Measurements from ENCODE around the gene MRAP.

Gene MRAP

DNA sequence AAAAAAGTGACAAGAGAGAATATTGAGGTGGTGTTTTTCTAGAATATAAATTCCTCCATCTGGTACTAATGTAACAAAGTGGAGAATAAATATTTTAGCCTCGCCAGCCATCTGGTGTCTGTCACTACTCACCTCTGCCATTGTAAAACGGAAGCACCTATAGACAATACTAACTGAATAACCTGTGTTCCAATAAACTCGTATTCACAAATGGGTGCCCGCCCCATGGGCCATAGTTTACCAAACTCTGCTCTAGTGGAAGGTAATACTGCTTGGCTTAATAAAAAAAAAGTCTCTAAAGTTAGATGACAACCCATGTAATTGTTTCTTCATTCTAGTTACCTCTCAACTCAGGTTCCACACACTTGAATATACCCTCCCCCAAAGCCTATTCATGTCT lies 27.9 kb upstream of the MRAP start:
- no peaks in the 10 kb centered on the region for H4K20me1 ChIP-seq (ENCODE audit: control insufficient read depth, insufficient read depth, low read depth, low read length)
- H3K27me3 ChIP-seq (ENCODE audit: control insufficient read depth, low read length), result no peaks in the 10 kb centered on the region
- no peaks in the 10 kb centered on the region; the same call in 1 of the 2 replicates for H3F3A ChIP-seq (ENCODE audit: control insufficient read depth, insufficient read depth)
- no peaks in the 10 kb centered on the region for H3K4me1 ChIP-seq (ENCODE audit: control insufficient read depth, low read length)
- peaks cover 78% of the 10 kb centered on the region for H3K36me3 ChIP-seq (ENCODE audit: control insufficient read depth, low read length)
- H3K9me3 ChIP-seq (ENCODE audit: control insufficient read depth, insufficient read depth, low read length), result no peaks in the 10 kb centered on the region
- TF ChIP-seq, protein P1, sequence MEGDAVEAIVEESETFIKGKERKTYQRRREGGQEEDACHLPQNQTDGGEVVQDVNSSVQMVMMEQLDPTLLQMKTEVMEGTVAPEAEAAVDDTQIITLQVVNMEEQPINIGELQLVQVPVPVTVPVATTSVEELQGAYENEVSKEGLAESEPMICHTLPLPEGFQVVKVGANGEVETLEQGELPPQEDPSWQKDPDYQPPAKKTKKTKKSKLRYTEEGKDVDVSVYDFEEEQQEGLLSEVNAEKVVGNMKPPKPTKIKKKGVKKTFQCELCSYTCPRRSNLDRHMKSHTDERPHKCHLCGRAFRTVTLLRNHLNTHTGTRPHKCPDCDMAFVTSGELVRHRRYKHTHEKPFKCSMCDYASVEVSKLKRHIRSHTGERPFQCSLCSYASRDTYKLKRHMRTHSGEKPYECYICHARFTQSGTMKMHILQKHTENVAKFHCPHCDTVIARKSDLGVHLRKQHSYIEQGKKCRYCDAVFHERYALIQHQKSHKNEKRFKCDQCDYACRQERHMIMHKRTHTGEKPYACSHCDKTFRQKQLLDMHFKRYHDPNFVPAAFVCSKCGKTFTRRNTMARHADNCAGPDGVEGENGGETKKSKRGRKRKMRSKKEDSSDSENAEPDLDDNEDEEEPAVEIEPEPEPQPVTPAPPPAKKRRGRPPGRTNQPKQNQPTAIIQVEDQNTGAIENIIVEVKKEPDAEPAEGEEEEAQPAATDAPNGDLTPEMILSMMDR (IDR thresholded peaks at IDR 0.05; ENCODE audit: low read depth, low read length, poor library complexity, severe bottlenecking), result no peak
- no peak for TF ChIP-seq EZH2phosphoT487 (IDR thresholded peaks at IDR 0.05; ENCODE audit: borderline replicate concordance, low read length)
- H3K27ac ChIP-seq (ENCODE audit: low read depth, low read length), result no peak overlapping the region
- H3K79me2 ChIP-seq (ENCODE audit: control insufficient read depth, low read length), result peaks cover 24% of the 10 kb centered on the region
- no peak overlapping the region for H3K4me3 ChIP-seq (ENCODE audit: low read length)
- H3K4me2 ChIP-seq (ENCODE audit: low read length), result no peak overlapping the region
- H3K9me2 ChIP-seq (replicated peaks; ENCODE audit: control insufficient read depth, low read length), result no peaks in the 10 kb centered on the region

GRCh38 chr21:32276671-32277070 lies 22.0 kb upstream of the MRAP start:
- H4K20me1 ChIP-seq (ENCODE audit: control insufficient read depth, insufficient read depth, low read depth, low read length), result no peaks in the 10 kb centered on the region
- no peaks in the 10 kb centered on the region for H3K9me3 ChIP-seq (ENCODE audit: control insufficient read depth, insufficient read depth, low read length)
- no peak overlapping the region for H3K4me3 ChIP-seq (ENCODE audit: low read length)
- peaks cover 56% of the 10 kb centered on the region for H3K79me2 ChIP-seq (ENCODE audit: control insufficient read depth, low read length)
- H3K4me2 ChIP-seq (ENCODE audit: low read length), result no peak overlapping the region
- H3K9me2 ChIP-seq (replicated peaks; ENCODE audit: control insufficient read depth, low read length), result no peaks in the 10 kb centered on the region
- no peak for TF ChIP-seq EZH2phosphoT487 (IDR thresholded peaks at IDR 0.05; ENCODE audit: borderline replicate concordance, low read length)
- TF ChIP-seq, protein P1 (IDR thresholded peaks at IDR 0.05; ENCODE audit: low read depth, low read length, poor library complexity, severe bottlenecking), result no peak
- no peak overlapping the region for H3K27ac ChIP-seq (ENCODE audit: low read depth, low read length)
- H3K36me3 ChIP-seq (ENCODE audit: control insufficient read depth, low read length), result peaks cover 34% of the 10 kb centered on the region
- H3F3A ChIP-seq (ENCODE audit: control insufficient read depth, insufficient read depth), result no peaks in the 10 kb centered on the region; the same call in 1 of the 2 replicates
- H3K27me3 ChIP-seq (ENCODE audit: control insufficient read depth, low read length), result no peaks in the 10 kb centered on the region
- H3K4me1 ChIP-seq (ENCODE audit: control insufficient read depth, low read length), result peaks cover 18% of the 10 kb centered on the region

- H3K4me3 ChIP-seq (ENCODE audit: low read length), result peak overlapping the region; percentile 80
- H3K9me3 ChIP-seq (ENCODE audit: control insufficient read depth, insufficient read depth, low read length), result no peaks in the 10 kb centered on the region
- H3K4me1 ChIP-seq (ENCODE audit: control insufficient read depth, low read length), result peaks cover 18% of the 10 kb centered on the region
- H3K36me3 ChIP-seq (ENCODE audit: control insufficient read depth, low read length), result peaks cover 22% of the 10 kb centered on the region
- H3K79me2 ChIP-seq (ENCODE audit: control insufficient read depth, low read length), result peaks cover 49% of the 10 kb centered on the region
- H3F3A ChIP-seq (ENCODE audit: control insufficient read depth, insufficient read depth), result no peaks in the 10 kb centered on the region; the same call in 1 of the 2 replicates
- peak overlapping the region; percentile 49 for H3K27ac ChIP-seq (ENCODE audit: low read depth, low read length)
- H3K27me3 ChIP-seq (ENCODE audit: control insufficient read depth, low read length), result no peaks in the 10 kb centered on the region
- no peak for TF ChIP-seq EZH2phosphoT487 (IDR thresholded peaks at IDR 0.05; ENCODE audit: borderline replicate concordance, low read length)
- TF ChIP-seq, protein P1 (IDR thresholded peaks at IDR 0.05; ENCODE audit: low read depth, low read length, poor library complexity, severe bottlenecking), result no peak
- no peaks in the 10 kb centered on the region for H4K20me1 ChIP-seq (ENCODE audit: control insufficient read depth, insufficient read depth, low read depth, low read length)
- no peaks in the 10 kb centered on the region for H3K9me2 ChIP-seq (replicated peaks; ENCODE audit: control insufficient read depth, low read length)
- H3K4me2 ChIP-seq (ENCODE audit: low read length), result peak overlapping the region; percentile 92
Observed at GRCh38 chr21:32278103-32278502, 20.6 kb upstream of the MRAP start.
